Breast epithelium (tissue), 4 donors: Measurements from ENCODE around the gene NRXN3. TPM values are rescaled to one million over a fixed set of nuclear protein-coding genes. Genes with fewer than 3 reads are reported as not detected.
"Not testable (repeated sequence)": the region's sequence is repeated elsewhere in the genome, so short reads cannot be mapped to it uniquely, and the experiment has no call there.

Experiments used
- DNase-seq, 2 donors: peaks; one replicate each; pipeline ENCODE4 v3.0.0-alpha.2; 2019; ENCODE audit warnings: low spot score in 2 of 2
- H3K27ac ChIP-seq, 2 donors: fragments of 200-600 bp; sonication (generic) in 1 of 2; one replicate each; pipeline ENCODE4 v1.5.1; 2016 to 2019; ENCODE audit warnings: mild to moderate bottlenecking in 1 of 2
- H3K27me3 ChIP-seq, 2 donors: fragments of 200-600 bp; sonication (generic) in 1 of 2; one replicate each; pipeline versions ENCODE4 v1.5.1 to v1.6.0; 2017 to 2019; ENCODE audit warnings: control low read depth in 1 of 2, mild to moderate bottlenecking in 1 of 2
- H3K36me3 ChIP-seq: fragments of 200-600 bp; one replicate; pipeline ENCODE4 v1.5.1; 2019
- H3K4me1 ChIP-seq, 2 donors: fragments of 200-600 bp; sonication (generic); one replicate each; pipeline ENCODE4 v1.5.1; 2016 to 2019; ENCODE audit warnings: control low read depth in 1 of 2
- H3K4me3 ChIP-seq, 3 donors: fragments of 200-600 bp; sonication (generic); 1 replicate in 2 of 3; 2 replicates in 1 of 3; pipeline ENCODE4 v1.5.1; 2016 to 2019; ENCODE audit warnings: mild to moderate bottlenecking in 3 of 3, moderate library complexity in 2 of 3
- H3K9me3 ChIP-seq, 2 donors: fragments of 200-600 bp; sonication (generic) in 1 of 2; one replicate each; pipeline ENCODE4 v1.5.1; 2016 to 2019; ENCODE audit warnings: control low read depth in 1 of 2
- POLR2A ChIP-seq: fragments of 450-650 bp; IDR thresholded peaks from one replicate; pipeline ENCODE4 v1.6.1; 2016; ENCODE audit warnings: antibody characterized with exemption, mild to moderate bottlenecking, moderate library complexity
- POLR2AphosphoS5 ChIP-seq, 3 donors: sonication (generic); formaldehyde crosslinking; IDR thresholded peaks; one replicate each; pipeline ENCODE4 v1.6.1; 2017; ENCODE audit warnings: antibody characterized with exemption in 3 of 3
- intact Hi-C: fragments of 100-400 bp; cut with DNase I; formaldehyde crosslinking; loops from one replicate; pipeline ENCODE4 v1.15.1; 2023; ENCODE audit warnings: low total_unique reads
- total RNA-seq, 3 donors: library from RNA; depleted of rRNA; stranded (reverse); fragments of >200 nt; gene quantifications; one replicate each; pipeline ENCODE4 v1.1.0, GENCODE V29; 2016
- TF ChIP-seq, protein P1 (sequence below), 3 donors: fragments of 450-650 bp; IDR thresholded peaks; one replicate each; pipeline ENCODE4 v1.5.1; 2016 to 2017; ENCODE audit warnings: antibody characterized with exemption in 3 of 3, mild to moderate bottlenecking in 3 of 3, moderate library complexity in 3 of 3

Gene NRXN3
- total RNA-seq, 3 donors from 2014 or later = 2.9 to 3.6 (median 3.5) TPM

- TF ChIP-seq, protein P1, sequence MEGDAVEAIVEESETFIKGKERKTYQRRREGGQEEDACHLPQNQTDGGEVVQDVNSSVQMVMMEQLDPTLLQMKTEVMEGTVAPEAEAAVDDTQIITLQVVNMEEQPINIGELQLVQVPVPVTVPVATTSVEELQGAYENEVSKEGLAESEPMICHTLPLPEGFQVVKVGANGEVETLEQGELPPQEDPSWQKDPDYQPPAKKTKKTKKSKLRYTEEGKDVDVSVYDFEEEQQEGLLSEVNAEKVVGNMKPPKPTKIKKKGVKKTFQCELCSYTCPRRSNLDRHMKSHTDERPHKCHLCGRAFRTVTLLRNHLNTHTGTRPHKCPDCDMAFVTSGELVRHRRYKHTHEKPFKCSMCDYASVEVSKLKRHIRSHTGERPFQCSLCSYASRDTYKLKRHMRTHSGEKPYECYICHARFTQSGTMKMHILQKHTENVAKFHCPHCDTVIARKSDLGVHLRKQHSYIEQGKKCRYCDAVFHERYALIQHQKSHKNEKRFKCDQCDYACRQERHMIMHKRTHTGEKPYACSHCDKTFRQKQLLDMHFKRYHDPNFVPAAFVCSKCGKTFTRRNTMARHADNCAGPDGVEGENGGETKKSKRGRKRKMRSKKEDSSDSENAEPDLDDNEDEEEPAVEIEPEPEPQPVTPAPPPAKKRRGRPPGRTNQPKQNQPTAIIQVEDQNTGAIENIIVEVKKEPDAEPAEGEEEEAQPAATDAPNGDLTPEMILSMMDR (IDR thresholded peaks at IDR 0.05) = peak in 1 of 3 donors; percentile 19
- TF ChIP-seq POLR2AphosphoS5 (IDR thresholded peaks at IDR 0.05) (no peak), POLR2A (no peak)
- H3K27ac ChIP-seq = no peak overlapping the region
- H3K4me3 ChIP-seq = no peak overlapping the region
- no peaks in the 10 kb centered on the region for H3K9me3 ChIP-seq
- no peaks in the 10 kb centered on the region for H3K27me3 ChIP-seq
- no peaks in the 10 kb centered on the region for H3K4me1 ChIP-seq
- no peaks in the 10 kb centered on the region for H3K36me3 ChIP-seq
- no peak for DNase-seq
- intact Hi-C loops = no loop called here
Observed at GRCh38 chr14:79011091-79011919, 841.1 kb downstream of the NRXN3 start.

DNA sequence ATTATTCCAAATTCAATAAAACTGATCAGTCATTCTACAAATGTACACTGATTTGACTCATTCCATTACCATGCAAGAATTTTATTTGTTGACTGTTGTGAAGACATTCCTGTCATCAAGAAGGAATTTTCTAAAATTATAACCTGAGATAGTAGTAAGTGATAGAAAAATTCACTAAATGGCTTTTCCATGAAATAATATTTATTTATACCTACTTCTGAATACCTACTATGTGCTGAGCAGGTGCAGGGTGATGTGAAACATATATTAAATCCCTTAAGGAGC, 841.7 kb downstream of the NRXN3 start:
- Histone ChIP-seq H3K4me1 (no peaks in the 10 kb centered on the region), H3K27ac (no peak overlapping the region), H3K4me3 (no peak overlapping the region), H3K36me3 (no peaks in the 10 kb centered on the region), H3K9me3 (no peaks in the 10 kb centered on the region), H3K27me3 (no peaks in the 10 kb centered on the region)
- DNase-seq = no peak
- intact Hi-C loops = no loop called here
- TF ChIP-seq POLR2A (no peak), POLR2AphosphoS5 (IDR thresholded peaks at IDR 0.05) (no peak)
- TF ChIP-seq, protein P1 (IDR thresholded peaks at IDR 0.05) = no peak

- no peak overlapping the region for H3K27ac ChIP-seq
- no peak for TF ChIP-seq POLR2A
- TF ChIP-seq, protein P1 (IDR thresholded peaks at IDR 0.05) = no peak
- TF ChIP-seq POLR2AphosphoS5 (IDR thresholded peaks at IDR 0.05) = no peak
- no peaks in the 10 kb centered on the region for H3K27me3 ChIP-seq
- DNase-seq = no peak
- no peaks in the 10 kb centered on the region for H3K4me1 ChIP-seq
- intact Hi-C loops = no loop called here
- H3K36me3 ChIP-seq = no peaks in the 10 kb centered on the region
- H3K9me3 ChIP-seq = no peaks in the 10 kb centered on the region
- H3K4me3 ChIP-seq = no peak overlapping the region
Observed at GRCh38 chr14:79016828-79017505, 846.8 kb downstream of the NRXN3 start.

- intact Hi-C loops = no loop called here
- no peak overlapping the region for H3K4me3 ChIP-seq
- no peaks in the 10 kb centered on the region for H3K27me3 ChIP-seq
- no peaks in the 10 kb centered on the region for H3K4me1 ChIP-seq
- H3K9me3 ChIP-seq = no peaks in the 10 kb centered on the region
- no peak for TF ChIP-seq POLR2AphosphoS5 (IDR thresholded peaks at IDR 0.05)
- no peak for TF ChIP-seq POLR2A
- TF ChIP-seq, protein P1 (IDR thresholded peaks at IDR 0.05) = no peak
- no peak for DNase-seq
- no peaks in the 10 kb centered on the region for H3K36me3 ChIP-seq
- H3K27ac ChIP-seq = no peak overlapping the region
Observed at GRCh38 chr14:79017561-79017960, 847.4 kb downstream of the NRXN3 start.

DNA sequence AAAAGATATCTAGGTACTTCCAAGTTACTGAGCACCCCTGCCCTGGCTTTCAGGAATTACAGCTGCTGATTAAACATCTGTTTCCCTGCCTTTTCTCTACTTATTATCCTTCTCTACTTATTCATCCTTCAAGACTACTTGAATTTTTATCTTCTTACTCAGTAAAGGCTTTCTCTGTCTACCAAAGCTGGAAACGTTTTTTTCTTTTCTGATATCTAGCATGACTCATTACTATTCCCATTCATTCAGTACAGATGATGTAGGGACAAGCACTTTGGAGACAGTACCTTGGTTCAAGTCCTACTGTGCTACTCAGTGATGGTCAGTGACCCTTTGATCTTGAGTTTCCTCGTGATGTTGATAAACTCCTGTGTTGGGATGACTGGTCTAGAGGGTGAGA, 848.7 kb downstream of the NRXN3 start:
- Histone ChIP-seq H3K4me3 (no peak overlapping the region), H3K36me3 (no peaks in the 10 kb centered on the region), H3K4me1 (no peaks in the 10 kb centered on the region), H3K27me3 (no peaks in the 10 kb centered on the region), H3K27ac (no peak overlapping the region), H3K9me3 (no peaks in the 10 kb centered on the region)
- DNase-seq = no peak
- intact Hi-C loops = no loop called here
- TF ChIP-seq POLR2A (no peak), POLR2AphosphoS5 (IDR thresholded peaks at IDR 0.05) (no peak)
- TF ChIP-seq, protein P1 (IDR thresholded peaks at IDR 0.05) = no peak

DNA sequence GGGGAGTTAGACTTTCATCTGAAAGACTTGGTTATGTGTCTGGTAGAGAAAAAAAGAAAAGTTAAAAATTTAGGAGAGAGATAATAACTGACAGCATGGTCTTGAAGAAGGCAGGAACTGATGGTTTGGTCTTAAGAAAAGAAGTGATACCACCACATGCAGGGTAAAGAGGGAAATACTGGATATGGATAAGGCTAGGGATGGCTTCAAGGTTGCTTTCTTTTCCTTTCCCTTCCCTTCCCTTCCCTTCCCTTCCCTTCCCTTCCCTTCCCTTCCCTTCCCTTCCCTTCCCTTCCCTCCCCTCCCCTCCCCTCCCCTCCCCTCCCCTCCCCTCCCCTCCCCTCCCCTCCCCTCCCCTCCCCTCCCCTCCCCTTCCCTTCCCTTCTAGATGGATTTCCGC, 849.7 kb downstream of the NRXN3 start:
- H3K9me3 ChIP-seq, intact Hi-C loops, H3K27me3 ChIP-seq, H3K4me3 ChIP-seq, H3K36me3 ChIP-seq, DNase-seq, H3K27ac ChIP-seq, H3K4me1 ChIP-seq: not testable (repeated sequence)
